Fibroblast of villous mesenchyme (primary cell): ENCODE measurements around the gene KIF21A. TPM values are rescaled to one million over a fixed set of nuclear protein-coding genes. Genes with fewer than 3 reads are reported as not detected.

ENCODE experiments used
- DNase-seq: peaks from one replicate; pipeline ENCODE4 v3.0.0-alpha.2; 2010; ENCODE audit warnings: low read depth
- H3K4me3 ChIP-seq: 2 replicates; pipeline ENCODE4 v1.5.1; 2011; ENCODE audit warnings: low read depth, mild to moderate bottlenecking, low read length
- total RNA-seq: library from RNA; depleted of rRNA; stranded (reverse); fragments of >200 nt; gene quantifications from 2 replicates; pipeline ENCODE4 v1.2.3, GENCODE V29; 2012
- TF ChIP-seq, protein P1 (sequence below): IDR thresholded peaks from 2 replicates; pipeline ENCODE4 v1.5.1; 2012; ENCODE audit warnings: low read depth, mild to moderate bottlenecking, low read length; ENCODE audit not compliant: insufficient read depth

KIF21A gene
- total RNA-seq, 1 donor, result 11.2 TPM

DNA sequence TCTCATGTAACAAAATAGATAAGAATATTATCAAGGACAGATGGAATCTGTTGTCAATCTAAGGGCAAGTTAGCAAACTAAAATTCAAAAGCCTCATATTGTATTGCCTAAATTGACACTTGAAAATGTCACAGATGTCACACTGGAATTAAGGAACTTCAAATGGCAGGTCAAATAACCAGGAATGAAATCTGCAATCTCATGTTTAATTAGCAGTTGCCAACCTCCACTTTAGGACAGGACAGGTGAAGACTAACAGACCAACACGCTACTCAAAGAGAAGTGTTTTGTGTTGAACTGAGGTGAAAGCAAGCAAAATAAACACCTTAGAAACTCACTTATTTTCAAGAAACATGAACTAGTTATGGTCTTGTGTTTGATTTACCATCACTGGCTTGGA, 11.1 kb downstream of the KIF21A start:
- TF ChIP-seq, protein P1, sequence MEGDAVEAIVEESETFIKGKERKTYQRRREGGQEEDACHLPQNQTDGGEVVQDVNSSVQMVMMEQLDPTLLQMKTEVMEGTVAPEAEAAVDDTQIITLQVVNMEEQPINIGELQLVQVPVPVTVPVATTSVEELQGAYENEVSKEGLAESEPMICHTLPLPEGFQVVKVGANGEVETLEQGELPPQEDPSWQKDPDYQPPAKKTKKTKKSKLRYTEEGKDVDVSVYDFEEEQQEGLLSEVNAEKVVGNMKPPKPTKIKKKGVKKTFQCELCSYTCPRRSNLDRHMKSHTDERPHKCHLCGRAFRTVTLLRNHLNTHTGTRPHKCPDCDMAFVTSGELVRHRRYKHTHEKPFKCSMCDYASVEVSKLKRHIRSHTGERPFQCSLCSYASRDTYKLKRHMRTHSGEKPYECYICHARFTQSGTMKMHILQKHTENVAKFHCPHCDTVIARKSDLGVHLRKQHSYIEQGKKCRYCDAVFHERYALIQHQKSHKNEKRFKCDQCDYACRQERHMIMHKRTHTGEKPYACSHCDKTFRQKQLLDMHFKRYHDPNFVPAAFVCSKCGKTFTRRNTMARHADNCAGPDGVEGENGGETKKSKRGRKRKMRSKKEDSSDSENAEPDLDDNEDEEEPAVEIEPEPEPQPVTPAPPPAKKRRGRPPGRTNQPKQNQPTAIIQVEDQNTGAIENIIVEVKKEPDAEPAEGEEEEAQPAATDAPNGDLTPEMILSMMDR, result no peak
- DNase-seq, result no peak
- no peak overlapping the region for H3K4me3 ChIP-seq

DNA sequence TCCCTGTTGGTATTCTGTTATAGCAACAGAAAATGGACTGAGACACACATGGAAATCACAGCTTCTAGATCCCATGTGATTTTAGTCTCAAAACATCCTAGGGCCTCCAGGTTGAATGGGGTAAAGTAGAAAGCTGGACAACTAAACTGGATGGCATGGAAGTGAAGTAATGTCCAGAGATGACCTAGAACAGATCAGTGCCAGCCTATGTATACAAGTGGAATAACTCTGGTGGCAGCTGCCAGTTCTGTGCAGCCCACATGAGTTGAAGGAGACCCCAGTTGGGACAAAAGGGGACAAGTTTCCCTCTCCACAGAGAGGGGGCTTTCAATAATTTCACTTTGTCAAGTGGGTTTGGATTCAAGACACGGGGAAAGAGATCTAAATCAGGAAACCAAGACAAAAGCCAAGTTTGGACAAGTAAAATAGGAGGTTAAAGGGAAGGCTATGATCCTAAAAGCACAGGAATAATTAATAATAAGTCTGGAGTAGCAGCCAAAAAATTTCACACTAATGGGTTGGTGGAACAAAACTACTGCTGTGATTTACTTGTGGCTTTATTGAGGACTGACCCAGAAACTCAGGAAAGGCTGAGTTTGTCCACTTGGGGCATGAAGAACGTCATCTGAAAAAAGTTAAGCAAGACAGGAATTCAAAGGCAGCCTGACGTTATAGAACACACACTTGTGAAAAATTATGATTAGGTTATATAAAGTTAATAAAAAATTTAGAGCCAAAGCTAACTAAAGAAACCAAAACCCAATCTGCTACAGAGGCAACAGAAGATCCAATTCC, 11.7 kb downstream of the KIF21A start:
- DNase-seq, result peak; percentile 13
- TF ChIP-seq, protein P1, result no peak
- H3K4me3 ChIP-seq, result no peak overlapping the region

DNA sequence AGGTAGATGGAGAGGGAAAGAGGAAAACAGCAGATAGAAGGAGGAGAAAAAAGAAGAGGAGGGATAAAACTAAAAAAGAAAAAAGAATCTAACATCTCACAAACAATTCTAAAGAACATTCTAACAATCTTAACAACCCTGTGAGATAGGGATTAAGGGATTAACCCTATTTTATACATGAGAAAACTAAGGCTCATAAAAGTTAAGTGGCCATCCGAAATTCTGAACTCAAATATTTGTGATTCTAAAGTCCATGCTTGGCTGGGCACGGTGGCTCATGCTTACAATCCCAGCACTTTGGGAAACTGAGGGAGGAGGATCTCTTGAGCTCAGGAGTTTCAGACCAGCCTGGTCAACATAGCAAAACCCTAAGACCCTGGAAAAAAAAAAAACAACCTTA, 13.1 kb downstream of the KIF21A start:
- H3K4me3 ChIP-seq, result no peak overlapping the region
- no peak for DNase-seq
- TF ChIP-seq, protein P1, result no peak

DNA sequence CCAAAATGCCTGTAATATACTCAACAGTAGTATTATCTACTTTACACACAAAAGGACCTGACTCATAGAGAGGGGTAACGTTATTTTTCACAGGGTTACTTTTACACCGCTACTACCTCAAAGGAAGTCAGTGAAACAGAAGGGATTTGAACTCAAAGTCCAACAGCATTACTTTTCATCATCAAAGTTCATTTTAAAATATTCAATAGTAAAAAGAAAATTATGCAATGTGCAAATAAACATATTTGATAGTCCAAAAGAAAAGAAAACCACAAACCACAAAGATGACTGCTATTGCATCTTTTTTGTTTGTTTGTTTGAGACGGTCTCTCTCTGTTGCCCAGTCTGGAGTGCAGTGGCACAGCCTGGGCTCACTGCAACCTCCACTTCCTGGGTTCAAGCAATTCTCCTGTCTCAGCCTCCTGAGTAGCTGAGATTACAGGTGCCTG, 15.5 kb downstream of the KIF21A start:
- no peak overlapping the region for H3K4me3 ChIP-seq
- TF ChIP-seq, protein P1, result no peak
- peak; percentile 10 for DNase-seq

DNA sequence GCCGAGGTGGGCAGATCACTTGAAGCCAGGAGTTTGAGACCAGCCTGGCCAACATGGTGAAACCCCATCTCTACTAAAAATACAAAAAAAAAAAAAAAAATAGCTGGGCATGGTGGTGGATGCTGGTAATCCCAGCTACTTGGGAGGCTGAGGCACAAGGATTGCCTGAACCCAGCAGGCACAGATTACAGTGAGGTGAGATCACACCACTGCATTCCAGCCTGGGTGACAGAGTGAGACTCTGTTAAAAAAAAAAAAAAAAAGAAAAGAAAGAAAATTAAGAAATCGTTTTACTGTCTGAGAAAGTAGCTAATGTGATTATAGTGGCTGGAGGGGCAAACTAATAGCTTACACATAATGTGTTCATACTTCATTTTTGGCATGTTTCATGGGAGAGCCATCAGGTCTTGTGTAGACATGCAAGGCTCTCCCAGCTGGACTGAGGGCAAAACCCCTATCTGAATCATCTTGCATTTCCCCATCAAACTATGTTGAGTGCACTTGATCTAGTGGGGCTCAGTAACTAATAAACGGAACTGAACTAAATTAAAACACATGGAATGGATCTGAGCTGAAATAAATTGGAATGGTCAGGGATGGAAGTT, 16.2 kb downstream of the KIF21A start:
- H3K4me3 ChIP-seq, result no peak overlapping the region
- DNase-seq, result no peak
- TF ChIP-seq, protein P1, result no peak

DNA sequence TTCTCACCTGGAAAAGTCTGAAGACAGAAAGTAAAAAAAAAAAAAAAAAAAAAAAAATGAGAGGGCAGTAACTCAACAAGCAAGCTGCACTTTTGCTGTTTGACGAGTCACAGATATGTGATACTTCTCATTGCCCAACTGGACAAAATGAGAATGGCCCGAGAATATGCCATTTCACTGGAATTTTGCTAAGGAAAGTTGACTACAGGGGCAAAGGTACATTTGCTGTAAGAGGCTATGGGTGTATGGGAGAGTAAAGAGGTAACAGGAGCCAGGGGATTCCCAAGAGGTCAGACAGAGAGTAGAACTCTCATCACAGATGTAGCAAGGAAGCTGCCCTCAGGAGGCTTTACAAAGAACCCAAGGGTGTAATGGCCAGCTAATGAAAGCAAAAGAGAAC, 22.9 kb downstream of the KIF21A start:
- TF ChIP-seq, protein P1, result no peak
- H3K4me3 ChIP-seq, result no peak overlapping the region
- DNase-seq, result no peak
